HEK293 (cell line): ENCODE results near the gene CAMK2N2.

Experiments used
- CTCF ChIA-PET: fragments of 350-600 bp; formaldehyde crosslinking; extraction: SDS; loops from one replicate; lab custom pipeline; 2021; ENCODE audit warnings: antibody characterized with exemption; lab: Yijun Ruan, JAX
- POLR2A ChIA-PET: fragments of 300-600 bp; formaldehyde crosslinking; extraction: SDS; loops from one replicate; lab custom pipeline; 2020; ENCODE audit warnings: antibody characterized with exemption, inconsistent platforms; lab: Yijun Ruan, JAX
- H3K27ac ChIP-seq: fragments of 200-500 bp; sonication (Bioruptor generic); 2 replicates; pipeline ENCODE4 v1.5.1; 2014; ENCODE audit warnings: low read depth, low read length, control low read depth, inconsistent platforms; ENCODE audit errors: extremely low read depth
- H3K36me3 ChIP-seq, 2 experiments: fragments of 200-500 bp in 1 of 2; sonication (Bioruptor generic) in 1 of 2; 1 replicate in 1 of 2; 2 replicates in 1 of 2; pipeline ENCODE4 v1.5.1; 2014 to 2017; ENCODE audit warnings: inconsistent platforms in 2 of 2, low read length in 2 of 2; ENCODE audit not compliant: control insufficient read depth in 2 of 2, insufficient read depth in 1 of 2
- H3K4me1 ChIP-seq: fragments of 200-500 bp; sonication (Bioruptor generic); 2 replicates; pipeline ENCODE4 v1.5.1; 2014; ENCODE audit warnings: mild to moderate bottlenecking, low read length, inconsistent platforms; ENCODE audit not compliant: control insufficient read depth, insufficient read depth
- H3K4me3 ChIP-seq: 2 replicates; pipeline ENCODE4 v1.5.1; 2011; ENCODE audit warnings: low read depth, mild to moderate bottlenecking, control low read depth, low read length, moderate library complexity
- H3K9me3 ChIP-seq: fragments of 200-500 bp; sonication (Bioruptor generic); 2 replicates; pipeline ENCODE4 v1.5.1; 2014; ENCODE audit warnings: low read depth, low read length, inconsistent platforms; ENCODE audit not compliant: control insufficient read depth, insufficient read depth
- MYNN ChIP-seq: fragments of 450-650 bp; formaldehyde crosslinking; IDR thresholded peaks from 2 replicates; pipeline ENCODE4 v1.5.1; 2016; ENCODE audit warnings: missing biosample characterization, missing genetic modification characterization, borderline replicate concordance
- TRIM28 ChIP-seq: IDR thresholded peaks from 2 replicates; pipeline ENCODE4 v1.6.1; 2011; ENCODE audit warnings: low read length, control low read depth, borderline replicate concordance
- ZBTB48 ChIP-seq: fragments of 450-650 bp; formaldehyde crosslinking; IDR thresholded peaks from 2 replicates; pipeline ENCODE4 v1.5.1; 2016; ENCODE audit warnings: missing biosample characterization, missing genetic modification characterization
- ZNF146 ChIP-seq: fragments of 450-650 bp; formaldehyde crosslinking; IDR thresholded peaks from 2 replicates; pipeline ENCODE4 v1.5.1; 2016; ENCODE audit warnings: missing biosample characterization, missing genetic modification characterization
- ZNF248 ChIP-seq: fragments of 450-650 bp; formaldehyde crosslinking; IDR thresholded peaks from 2 replicates; pipeline ENCODE4 v1.5.1; 2017; ENCODE audit warnings: missing biosample characterization, missing genetic modification characterization
- ZNF302 ChIP-seq: fragments of 450-650 bp; formaldehyde crosslinking; IDR thresholded peaks from 2 replicates; pipeline ENCODE4 v1.5.1; 2016; ENCODE audit warnings: missing biosample characterization, missing genetic modification characterization, low read depth
- ZNF416 ChIP-seq: fragments of 450-650 bp; formaldehyde crosslinking; IDR thresholded peaks from 2 replicates; pipeline ENCODE4 v1.5.1; 2016; ENCODE audit warnings: missing biosample characterization, missing genetic modification characterization
- ZNF48 ChIP-seq: fragments of 450-650 bp; formaldehyde crosslinking; IDR thresholded peaks from 2 replicates; pipeline ENCODE4 v1.5.1; 2016; ENCODE audit warnings: missing biosample characterization, missing genetic modification characterization
- ZNF639 ChIP-seq: fragments of 450-650 bp; formaldehyde crosslinking; IDR thresholded peaks from 2 replicates; pipeline ENCODE4 v1.5.1; 2016; ENCODE audit warnings: missing biosample characterization, missing genetic modification characterization
- ZNF677 ChIP-seq: fragments of 450-650 bp; IDR thresholded peaks from 2 replicates; pipeline ENCODE4 v1.5.0; 2018; ENCODE audit warnings: missing biosample characterization, mild to moderate bottlenecking, missing genetic modification characterization, moderate library complexity
- TF ChIP-seq, protein P1 (sequence below): fragments of 450-650 bp; formaldehyde crosslinking; IDR thresholded peaks from 2 replicates; pipeline ENCODE4 v1.5.1; 2016; ENCODE audit warnings: missing biosample characterization, missing genetic modification characterization
- TF ChIP-seq, protein P2 (sequence below): fragments of 450-650 bp; formaldehyde crosslinking; IDR thresholded peaks from 2 replicates; pipeline ENCODE4 v1.5.1; 2016; ENCODE audit warnings: missing biosample characterization, missing genetic modification characterization
- TF ChIP-seq, protein P3 (sequence below): fragments of 450-650 bp; formaldehyde crosslinking; IDR thresholded peaks from 2 replicates; pipeline ENCODE4 v1.5.1; 2016; ENCODE audit warnings: missing biosample characterization, missing genetic modification characterization

The CAMK2N2 gene

GRCh38 chr3:184259878-184260723 is 1.3 kb downstream of the CAMK2N2 start (continued):
- TF ChIP-seq, protein P1, sequence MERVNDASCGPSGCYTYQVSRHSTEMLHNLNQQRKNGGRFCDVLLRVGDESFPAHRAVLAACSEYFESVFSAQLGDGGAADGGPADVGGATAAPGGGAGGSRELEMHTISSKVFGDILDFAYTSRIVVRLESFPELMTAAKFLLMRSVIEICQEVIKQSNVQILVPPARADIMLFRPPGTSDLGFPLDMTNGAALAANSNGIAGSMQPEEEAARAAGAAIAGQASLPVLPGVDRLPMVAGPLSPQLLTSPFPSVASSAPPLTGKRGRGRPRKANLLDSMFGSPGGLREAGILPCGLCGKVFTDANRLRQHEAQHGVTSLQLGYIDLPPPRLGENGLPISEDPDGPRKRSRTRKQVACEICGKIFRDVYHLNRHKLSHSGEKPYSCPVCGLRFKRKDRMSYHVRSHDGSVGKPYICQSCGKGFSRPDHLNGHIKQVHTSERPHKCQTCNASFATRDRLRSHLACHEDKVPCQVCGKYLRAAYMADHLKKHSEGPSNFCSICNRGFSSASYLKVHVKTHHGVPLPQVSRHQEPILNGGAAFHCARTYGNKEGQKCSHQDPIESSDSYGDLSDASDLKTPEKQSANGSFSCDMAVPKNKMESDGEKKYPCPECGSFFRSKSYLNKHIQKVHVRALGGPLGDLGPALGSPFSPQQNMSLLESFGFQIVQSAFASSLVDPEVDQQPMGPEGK (tag by site-specific recombination), result peak; percentile 66
- TF ChIP-seq TRIM28 (no peak), ZNF248 (no peak)

- CTCF ChIA-PET, result interaction anchor here (1.1 to 1.4 kb wide), 2 partner anchors 8 to 10 kb away, joined by 3 read pairs; partner anchors contain the start of gene EEF1AKMT4
- Histone ChIP-seq H3K9me3 (no peaks in the 10 kb centered on the region), H3K27ac (no peak overlapping the region), H3K4me1 (no peaks in the 10 kb centered on the region; the same call in 1 of the 2 replicates), H3K36me3 (peaks cover 0 to 6% of the 10 kb centered on the region in 2 experiments; a peak in 1 of 3 replicates), H3K4me3 (no peak overlapping the region)
- POLR2A ChIA-PET, result interaction anchor here (1.3 to 1.6 kb wide), 2 partner anchors 10 to 83 kb away, joined by 3 to 4 read pairs; partner anchors contain the start of gene EEF1AKMT4
- TF ChIP-seq ZNF639 (tag by site-specific recombination), result no peak
- no peak for TF ChIP-seq ZBTB48 (tag by site-specific recombination)
Measured at GRCh38 chr3:184259396-184259877, 1.9 kb downstream of the CAMK2N2 start.

GRCh38 chr3:184258926-184259325 is 2.4 kb downstream of the CAMK2N2 start:
- CTCF ChIA-PET, result interaction anchor here (1.4 kb wide), 1 partner anchor 9 kb away, joined by 3 read pairs; the partner anchor contains the start of gene EEF1AKMT4
- Histone ChIP-seq H3K4me1 (no peaks in the 10 kb centered on the region; the same call in 1 of the 2 replicates), H3K9me3 (no peaks in the 10 kb centered on the region), H3K27ac (no peak overlapping the region), H3K36me3 (peaks cover 0 to 6% of the 10 kb centered on the region in 2 experiments; a peak in 1 of 3 replicates)
- POLR2A ChIA-PET, result interaction anchor here (1.6 kb wide), 1 partner anchor 9 kb away, joined by 4 read pairs; the partner anchor contains the start of gene EEF1AKMT4
- TF ChIP-seq ZNF146 (tag by site-specific recombination) (no peak), ZBTB48 (tag by site-specific recombination) (no peak), MYNN (tag by site-specific recombination) (no peak), ZNF48 (no peak), ZNF677 (tag by site-specific recombination) (no peak), ZNF416 (no peak), ZNF302 (tag by site-specific recombination) (no peak)
- TF ChIP-seq, protein P2, sequence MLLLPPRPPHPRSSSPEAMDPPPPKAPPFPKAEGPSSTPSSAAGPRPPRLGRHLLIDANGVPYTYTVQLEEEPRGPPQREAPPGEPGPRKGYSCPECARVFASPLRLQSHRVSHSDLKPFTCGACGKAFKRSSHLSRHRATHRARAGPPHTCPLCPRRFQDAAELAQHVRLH (tag by site-specific recombination), result no peak
- TF ChIP-seq, protein P3, sequence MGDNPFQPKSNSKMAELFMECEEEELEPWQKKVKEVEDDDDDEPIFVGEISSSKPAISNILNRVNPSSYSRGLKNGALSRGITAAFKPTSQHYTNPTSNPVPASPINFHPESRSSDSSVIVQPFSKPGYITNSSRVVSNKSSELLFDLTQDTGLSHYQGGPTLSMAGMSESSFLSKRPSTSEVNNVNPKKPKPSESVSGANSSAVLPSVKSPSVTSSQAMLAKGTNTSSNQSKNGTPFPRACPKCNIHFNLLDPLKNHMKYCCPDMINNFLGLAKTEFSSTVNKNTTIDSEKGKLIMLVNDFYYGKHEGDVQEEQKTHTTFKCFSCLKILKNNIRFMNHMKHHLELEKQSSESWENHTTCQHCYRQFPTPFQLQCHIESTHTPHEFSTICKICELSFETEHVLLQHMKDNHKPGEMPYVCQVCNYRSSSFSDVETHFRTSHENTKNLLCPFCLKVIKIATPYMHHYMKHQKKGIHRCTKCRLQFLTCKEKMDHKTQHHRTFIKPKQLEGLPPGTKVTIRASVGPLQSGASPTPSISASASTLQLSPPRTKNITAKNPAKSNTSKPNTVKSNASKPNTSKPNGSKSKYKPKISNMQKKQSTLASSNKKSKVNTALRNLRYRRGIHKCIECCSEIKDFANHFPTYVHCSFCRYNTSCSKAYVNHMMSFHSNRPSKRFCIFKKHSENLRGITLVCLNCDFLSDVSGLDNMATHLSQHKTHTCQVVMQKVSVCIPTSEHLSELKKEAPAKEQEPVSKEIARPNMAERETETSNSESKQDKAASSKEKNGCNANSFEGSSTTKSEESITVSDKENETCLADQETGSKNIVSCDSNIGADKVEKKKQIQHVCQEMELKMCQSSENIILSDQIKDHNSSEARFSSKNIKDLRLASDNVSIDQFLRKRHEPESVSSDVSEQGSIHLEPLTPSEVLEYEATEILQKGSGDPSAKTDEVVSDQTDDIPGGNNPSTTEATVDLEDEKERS (tag by site-specific recombination), result no peak
- TF ChIP-seq, all 188 proteins: peak for 0
- H3K4me3 ChIP-seq, result no peak overlapping the region
